NCI-H1048 (cell line): Measurements from ENCODE around the gene MAPK10.
"Not testable (repeated sequence)": the region's sequence is repeated elsewhere in the genome, so short reads cannot be mapped to it uniquely, and the experiment has no call there.

Experiments used
- DNase-seq: peaks from one replicate; lab custom pipeline; 2025; lab: John Stamatoyannopoulos, UW

Gene MAPK10

DNA sequence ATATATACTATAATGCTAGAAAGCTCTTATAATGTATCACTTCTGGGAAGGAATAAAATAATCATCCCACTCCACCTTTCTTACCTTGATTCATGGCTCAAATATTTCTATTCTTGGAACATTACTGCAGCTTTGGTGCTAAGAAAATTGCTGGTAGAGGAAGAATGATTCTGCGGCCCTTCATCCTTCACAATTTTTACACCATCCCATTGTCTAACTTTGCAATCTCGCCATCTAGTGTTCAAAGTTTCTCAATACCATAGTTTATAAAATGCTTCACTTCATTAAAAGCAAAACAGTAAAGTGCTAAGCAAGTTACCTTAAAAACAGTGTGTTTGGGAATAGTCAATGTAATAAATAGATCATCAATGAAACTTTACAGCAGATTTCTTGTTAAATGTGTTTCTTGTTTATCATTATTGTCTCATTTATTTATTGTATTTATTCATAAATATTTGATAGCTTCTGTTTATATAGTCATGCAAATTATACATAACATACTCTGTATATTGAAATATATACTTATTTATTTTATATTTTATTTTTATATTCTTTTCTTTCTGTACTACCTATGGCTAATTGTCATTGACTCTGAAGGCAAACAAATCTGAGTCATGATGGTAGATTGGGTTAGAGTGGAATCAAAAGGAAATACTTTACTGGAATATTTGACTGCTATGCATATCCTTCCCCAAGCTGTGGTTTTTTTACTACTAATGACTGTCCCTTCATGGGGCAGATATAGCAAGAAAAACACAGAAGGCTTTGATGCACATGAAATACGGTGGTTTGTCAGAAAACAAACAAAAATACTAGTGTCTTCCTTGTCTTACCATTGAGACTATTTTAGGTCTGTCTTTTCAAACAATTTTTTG is 390.7 kb downstream of the MAPK10 start:
- DNase-seq, result no peak

DNA sequence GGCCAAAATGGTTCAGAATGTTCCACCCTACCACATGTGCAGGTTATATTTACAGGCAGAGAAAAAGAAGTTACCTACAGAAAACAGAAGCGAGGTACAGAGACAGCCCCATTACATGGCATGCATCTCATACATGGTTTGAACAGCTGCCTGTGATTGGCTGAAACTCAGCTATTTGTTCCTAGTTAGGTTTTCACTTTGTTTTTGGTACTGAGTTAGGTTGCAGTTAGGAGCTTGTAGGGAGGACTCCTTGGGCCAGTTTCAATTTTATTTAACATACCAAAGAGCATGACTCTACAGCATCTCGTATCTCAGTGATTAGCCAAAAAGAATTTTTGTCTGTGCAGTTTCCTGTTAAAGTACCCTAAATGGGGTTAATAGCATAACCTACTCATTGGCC is 392.0 kb downstream of the MAPK10 start:
- no peak for DNase-seq

DNA sequence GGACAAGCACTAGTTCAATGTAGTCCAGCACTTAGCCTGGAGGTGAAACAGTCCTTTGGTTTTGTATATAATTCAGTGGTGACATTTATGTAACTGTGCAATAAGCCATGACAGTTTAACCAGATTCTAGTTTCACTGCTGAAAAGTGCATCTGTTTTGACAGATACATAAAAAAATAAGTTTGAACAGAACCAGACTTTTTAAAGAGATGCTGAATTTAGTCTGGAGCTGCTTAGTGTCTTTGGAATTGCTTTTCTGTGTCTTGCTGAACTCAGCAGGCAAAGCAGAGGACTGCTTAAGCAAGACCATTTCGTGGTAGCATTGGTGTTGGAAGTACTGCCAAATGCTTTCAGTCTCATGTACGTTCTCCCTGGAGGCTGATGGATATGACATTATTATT is 393.5 kb downstream of the MAPK10 start:
- DNase-seq, result no peak

DNA sequence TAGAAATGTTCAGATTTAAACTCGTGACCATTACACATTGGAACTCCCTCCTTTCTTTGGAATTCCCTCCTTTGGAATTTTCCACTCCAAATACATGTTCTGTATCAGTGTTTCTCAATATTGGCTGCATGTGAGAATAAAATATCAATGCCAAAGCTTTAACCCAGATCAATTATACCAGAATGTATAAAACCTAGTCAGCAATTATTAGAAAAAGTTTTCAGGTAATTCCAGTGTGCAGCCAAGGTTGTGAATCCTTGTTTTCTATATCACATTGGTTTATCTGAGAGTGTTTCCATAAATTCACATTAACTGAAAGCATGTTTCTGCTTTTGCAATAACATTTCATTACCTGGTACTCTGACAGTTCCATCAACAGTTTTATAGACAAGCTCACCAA is 394.3 kb downstream of the MAPK10 start:
- no peak for DNase-seq

DNA sequence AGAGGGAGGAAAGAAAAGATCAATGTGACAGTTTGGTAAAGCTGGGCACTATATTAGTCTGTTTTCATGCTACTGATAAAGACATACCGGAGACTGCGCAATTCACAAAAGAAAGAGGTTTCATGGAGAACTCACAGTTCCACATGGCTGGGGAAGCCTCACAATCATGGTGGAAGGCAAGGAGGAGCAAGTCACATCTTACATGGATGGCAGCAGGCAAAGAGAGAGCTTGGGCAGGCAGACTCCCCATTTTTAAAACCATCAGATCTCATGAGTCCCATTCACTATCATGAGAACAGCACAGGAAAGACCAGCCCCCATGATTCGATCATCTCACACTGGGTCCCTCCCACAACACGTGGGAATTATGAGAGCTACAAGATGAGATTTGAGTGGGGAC is 394.8 kb downstream of the MAPK10 start:
- DNase-seq, result not testable (repeated sequence)

DNA sequence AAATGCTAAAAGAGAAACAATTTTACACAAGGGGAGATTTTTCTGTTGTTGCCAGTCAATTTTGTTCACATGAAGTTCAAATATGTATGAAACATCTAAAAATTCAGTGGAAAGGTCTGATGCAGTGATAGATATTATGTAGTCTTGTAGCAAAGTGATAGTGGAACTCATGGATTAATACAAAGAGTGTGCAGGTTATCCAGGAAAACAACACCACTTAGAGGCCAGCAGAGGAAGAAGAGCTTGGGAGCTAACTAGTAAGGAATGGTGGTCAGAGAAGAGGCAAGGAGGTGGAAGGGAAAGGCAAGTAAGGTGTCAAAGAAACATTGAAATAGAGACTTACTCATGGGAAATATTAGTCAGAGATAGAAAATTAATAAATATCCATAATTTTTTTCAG is 395.6 kb downstream of the MAPK10 start:
- no peak for DNase-seq

DNA sequence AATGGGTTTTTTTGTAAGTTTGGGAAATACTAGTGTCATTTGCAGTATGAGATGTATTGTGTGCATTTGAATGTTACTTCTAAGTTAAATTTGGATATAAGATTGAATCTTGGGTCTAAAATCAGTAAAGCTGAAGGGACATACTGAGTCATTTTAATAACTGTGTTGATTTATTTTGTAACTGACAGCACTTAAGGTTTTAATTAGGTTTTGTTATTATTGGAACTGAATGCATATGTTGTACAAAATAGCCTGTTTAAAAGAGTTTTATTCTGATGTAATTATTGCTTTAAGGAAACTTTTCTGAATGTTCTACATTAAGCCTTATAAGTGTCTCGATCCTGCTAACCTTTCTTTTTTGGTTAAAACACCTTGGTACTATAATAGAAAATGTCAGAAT is 396.6 kb downstream of the MAPK10 start:
- no peak for DNase-seq

DNA sequence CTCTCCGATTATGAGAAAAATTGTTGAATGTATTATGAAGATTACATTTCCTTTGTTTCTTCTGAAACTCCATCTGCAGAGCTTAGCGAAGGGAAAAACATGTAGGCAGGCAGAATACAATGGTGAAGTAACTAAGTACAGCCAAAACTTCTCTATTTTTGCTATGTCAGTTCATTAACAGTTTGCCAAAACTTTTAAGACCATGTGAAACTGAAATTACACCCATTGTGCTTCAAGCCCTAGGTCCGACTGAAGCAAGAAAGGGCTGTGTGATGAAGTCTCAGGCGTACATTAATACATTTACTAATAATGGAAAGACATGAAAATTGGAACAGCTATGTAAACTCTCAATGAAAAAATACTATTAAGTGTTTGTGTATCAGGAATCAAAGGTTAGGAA is 398.0 kb downstream of the MAPK10 start:
- DNase-seq, result no peak

DNA sequence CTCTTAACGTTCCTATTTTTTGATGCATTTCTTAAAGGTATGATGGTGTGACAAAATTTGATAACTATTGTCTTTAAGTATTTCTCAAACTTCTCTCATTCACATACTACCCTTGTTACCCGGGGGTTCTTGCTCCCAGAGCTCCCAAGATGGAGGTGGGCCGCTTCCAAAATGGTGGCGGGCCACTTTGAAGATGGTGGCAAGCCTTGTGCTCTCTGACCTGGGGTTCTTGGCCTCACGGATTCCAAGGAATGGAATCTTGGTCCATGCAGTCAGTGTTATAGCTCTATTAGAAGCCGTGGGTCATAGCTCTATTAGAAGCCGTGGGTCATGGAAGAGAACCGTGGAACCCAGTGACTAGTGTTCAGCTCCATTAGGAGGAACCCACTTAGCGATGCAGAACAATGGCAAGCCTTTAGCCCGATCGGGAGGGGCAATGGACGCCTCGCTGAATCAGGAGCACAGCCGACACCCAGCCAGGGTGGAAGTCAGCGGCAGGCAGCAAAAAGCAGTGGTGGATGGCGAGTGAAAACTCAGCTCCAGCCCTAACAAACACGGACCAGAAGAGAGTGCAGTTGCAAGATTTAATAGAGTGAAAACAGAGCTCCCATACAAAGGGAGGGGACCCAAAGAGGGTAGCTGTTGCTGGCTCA is 403.4 kb downstream of the MAPK10 start:
- DNase-seq, result no peak

DNA sequence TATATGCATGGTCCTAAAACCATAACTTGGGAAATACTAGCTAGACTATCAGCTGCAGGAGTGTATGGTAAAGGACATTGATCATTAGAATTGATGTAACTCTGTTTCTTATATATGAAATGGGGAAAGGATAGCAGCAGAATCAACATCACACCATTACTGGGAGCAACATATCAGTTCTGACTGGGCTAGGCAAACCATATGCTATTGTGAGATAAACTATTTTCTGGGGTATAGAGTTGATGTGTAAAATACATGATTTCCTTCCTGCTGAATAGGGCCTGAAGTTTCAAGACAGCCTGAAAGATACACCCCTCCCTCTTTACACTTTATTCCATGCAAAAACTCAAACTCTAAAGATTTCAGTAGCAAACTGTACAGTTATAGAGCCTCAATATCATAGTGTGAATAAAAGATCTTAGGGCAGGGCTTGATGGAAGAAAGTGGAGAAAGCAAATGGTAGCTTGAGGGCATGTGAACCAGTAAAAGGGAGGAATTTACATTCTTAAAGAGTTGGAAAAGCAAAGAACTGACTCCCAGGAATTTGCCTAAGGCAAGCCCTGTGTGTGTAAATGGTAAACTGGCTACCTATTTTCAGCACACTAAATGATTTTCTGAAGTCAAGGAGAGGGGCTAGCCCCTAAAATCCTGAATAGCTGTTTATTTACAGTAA is 404.1 kb downstream of the MAPK10 start:
- DNase-seq, result no peak

DNA sequence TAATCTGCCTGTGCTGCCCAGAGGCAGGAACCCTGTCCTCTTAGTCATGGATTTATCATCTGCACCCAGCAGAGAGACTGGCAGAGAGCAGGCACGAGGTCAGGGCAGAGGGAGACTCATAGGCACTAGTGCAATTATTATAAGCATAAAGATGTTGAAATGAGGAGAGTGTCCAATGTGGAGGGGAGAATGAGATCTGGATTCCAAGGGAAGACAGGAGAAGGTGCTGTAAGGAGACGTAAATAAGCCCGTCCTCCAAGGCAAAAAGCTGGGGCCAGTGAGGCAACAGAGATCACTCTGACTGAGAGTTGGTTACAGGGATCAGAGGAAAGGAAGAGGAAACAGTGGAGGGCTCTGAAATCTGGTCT is 406.2 kb downstream of the MAPK10 start:
- no peak for DNase-seq

DNA sequence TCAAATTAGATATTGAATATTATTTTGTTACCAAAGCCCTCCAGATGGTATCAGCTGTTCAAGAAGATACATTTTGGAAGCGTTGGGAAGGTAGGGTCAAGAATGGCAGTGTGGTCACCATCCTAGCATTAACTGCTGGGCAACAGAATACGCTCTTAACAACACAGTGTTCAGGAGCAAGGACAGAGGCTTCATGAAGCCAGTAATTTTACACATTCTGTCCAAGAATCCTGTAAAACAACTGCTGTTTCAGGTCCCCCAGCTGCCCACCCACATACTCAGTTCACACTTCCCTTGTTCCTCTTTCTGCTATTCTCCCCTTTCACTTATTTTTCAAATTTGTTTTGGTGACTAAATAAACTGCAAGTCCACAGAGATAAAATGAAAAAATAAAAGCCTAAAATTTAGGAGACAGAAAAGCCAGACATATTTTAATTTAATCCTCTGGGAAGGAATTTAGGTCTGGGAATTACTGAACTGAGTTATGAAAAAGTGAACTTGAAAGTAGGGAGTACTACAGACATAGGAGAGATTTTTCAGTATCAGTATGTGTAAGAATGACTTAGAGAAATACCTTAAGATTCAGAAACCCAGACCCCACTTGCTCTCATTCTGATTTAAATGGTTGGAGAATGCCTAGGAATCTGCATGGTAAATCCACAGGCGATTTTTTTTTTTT is 406.7 kb downstream of the MAPK10 start:
- no peak for DNase-seq

DNA sequence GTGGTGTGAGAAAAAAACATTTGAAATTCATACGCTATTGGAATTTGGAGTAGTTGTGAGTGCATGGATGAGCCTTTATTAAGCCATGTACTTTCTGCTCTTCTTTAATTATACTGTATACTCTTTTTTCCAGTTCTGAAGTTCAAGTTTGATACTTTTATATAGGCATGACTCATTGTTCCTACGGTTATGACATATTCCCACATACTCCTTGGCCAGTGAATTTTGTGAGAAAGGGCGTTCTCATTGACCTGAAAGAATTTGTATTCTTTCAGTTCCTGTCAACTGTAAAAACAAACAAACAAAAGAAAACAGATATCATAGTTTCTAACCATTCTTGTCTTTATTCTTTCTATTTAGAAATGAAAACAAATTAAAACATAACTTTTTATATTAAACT is 407.3 kb downstream of the MAPK10 start:
- DNase-seq, result no peak

DNA sequence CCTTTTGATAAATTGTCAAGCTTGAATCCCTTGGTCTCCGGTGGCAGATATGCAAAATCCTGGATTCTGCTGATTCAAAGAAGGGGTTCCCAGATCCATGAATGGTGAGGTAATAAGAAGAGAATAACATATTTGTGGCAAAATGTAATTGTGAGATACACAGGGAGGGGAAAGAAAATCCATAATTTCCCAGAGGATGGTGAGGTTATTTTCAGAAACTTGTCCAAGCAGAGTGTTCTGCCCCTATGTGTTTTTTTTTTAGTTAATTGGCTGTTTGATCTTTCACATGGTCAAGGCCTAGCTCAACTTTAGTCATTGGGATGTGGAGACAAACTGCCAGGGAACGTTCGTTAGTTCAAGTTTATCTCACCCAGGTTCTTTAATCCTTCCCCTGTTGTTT is 408.8 kb downstream of the MAPK10 start:
- DNase-seq, result no peak

DNA sequence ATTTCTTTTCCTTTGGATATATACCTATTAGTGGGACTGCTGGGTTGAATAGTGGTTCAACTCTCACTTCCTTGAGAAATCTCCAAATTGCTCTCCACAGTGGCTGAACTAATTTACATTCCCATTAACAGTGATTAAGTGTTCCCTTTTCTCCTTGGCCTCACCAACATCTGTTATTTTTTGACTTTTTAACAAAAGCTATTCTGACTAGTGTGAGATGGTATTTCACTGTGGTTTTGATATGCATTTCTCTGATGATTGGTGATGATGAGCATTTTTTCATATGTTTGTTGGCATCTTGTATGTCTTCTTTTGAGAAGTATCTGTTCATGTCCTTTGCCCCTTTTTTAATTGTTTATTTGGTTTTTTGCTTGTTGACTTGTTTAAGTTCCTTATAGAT is 413.0 kb downstream of the MAPK10 start:
- no peak for DNase-seq

DNA sequence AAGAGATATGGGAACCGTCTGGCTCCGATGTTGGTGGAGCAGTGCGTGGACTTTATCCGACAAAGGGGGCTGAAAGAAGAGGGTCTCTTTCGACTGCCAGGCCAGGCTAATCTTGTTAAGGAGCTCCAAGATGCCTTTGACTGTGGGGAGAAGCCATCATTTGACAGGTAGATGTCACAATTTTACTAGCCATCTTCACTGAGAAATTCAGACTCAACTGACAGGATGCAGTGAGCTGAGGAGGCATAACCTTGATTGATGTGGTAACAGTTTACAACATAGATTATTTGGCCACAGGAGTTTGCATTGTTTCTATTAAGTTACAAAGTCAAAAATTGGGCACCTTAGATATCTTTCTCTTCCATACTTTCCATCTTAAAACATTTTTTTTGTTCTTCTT is 417.7 kb downstream of the MAPK10 start:
- DNase-seq, result no peak

DNA sequence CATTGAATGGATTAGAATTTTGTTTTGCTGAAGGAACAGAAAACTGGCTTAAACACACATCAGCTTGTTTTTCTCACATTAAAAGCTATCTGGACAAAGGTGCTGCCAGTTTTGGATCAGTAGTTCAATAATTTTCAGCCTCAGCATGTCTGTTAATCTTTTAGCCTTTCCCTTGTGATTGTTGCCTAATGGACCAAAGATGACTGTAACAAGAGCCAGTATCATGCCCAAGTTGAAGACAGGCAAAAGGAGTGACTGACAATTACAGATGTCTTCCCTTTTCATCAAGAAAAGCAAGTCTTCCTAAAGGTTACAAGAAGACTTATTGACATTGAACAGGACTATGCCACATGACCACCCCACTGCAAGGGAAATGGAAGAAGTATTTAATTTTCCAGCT is 419.7 kb downstream of the MAPK10 start:
- no peak for DNase-seq
